K562 (cell line): ENCODE measurements around the gene MAD2L1BP. TPM values are rescaled to one million over a fixed set of nuclear protein-coding genes. Genes with fewer than 3 reads are reported as not detected.
A peak's percentile ranks its signal among the peaks of the same experiment; 100 is the strongest.

Experiments
- CAMTA2 ChIP-seq: fragments of 250-450 bp; sonication (Bioruptor Pico); conservative IDR thresholded peaks from 2 replicates; pipeline ENCODE4 v1.5.1; 2022
- E2F3 ChIP-seq: fragments of 250-450 bp; sonication (Bioruptor Pico); IDR thresholded peaks from 2 replicates; pipeline ENCODE4 v1.4.0; 2020; ENCODE audit warnings: mild to moderate bottlenecking
- GABPA ChIP-seq: fragments of 200-800 bp; sonication (Bioruptor generic); conservative IDR thresholded peaks from 2 replicates; pipeline ENCODE4 v1.6.1; 2016; ENCODE audit warnings: low read depth, missing genetic modification characterization, missing compliant biosample characterization
- NCOA4 ChIP-seq: fragments of 450-650 bp; IDR thresholded peaks from 2 replicates; pipeline ENCODE4 v1.6.1; 2018; ENCODE audit warnings: mild to moderate bottlenecking; ENCODE audit not compliant: partially characterized antibody
- NCOA6 ChIP-seq: fragments of 450-650 bp; IDR thresholded peaks from 2 replicates; pipeline ENCODE4 v1.6.1; 2017; ENCODE audit warnings: mild to moderate bottlenecking
- NR2C1 ChIP-seq, 2 experiments: fragments of 450-650 bp; IDR thresholded peaks; 2 replicates each; pipeline ENCODE4 v1.6.1; 2017; ENCODE audit warnings: mild to moderate bottlenecking in 2 of 2, antibody characterized with exemption in 1 of 2, inconsistent platforms in 1 of 2, missing compliant biosample characterization in 1 of 2, missing genetic modification characterization in 1 of 2
- RCOR1 ChIP-seq, 2 experiments: IDR thresholded peaks; 2 replicates each; pipeline ENCODE4 v1.6.1; 2012; ENCODE audit warnings: low read depth in 2 of 2, low read length in 2 of 2, borderline replicate concordance in 1 of 2, improper control_type of control experiment in 1 of 2
- SIN3A ChIP-seq, 2 experiments: fragments of 150-350 bp in 1 of 2; IDR thresholded peaks; 2 replicates each; pipeline ENCODE4 v1.6.1; 2011 to 2016; ENCODE audit warnings: borderline replicate concordance in 2 of 2, low read depth in 2 of 2, low read length in 2 of 2, mild to moderate bottlenecking in 2 of 2, moderate library complexity in 2 of 2; ENCODE audit not compliant: control insufficient read depth in 1 of 2
- ZNF347 ChIP-seq: fragments of 450-650 bp; formaldehyde crosslinking; IDR thresholded peaks from 2 replicates; pipeline ENCODE4 v1.4.0; 2020; ENCODE audit warnings: low read depth, mild to moderate bottlenecking, moderate library complexity
- ZNF76 ChIP-seq: fragments of 250-450 bp; sonication (Bioruptor Pico); IDR thresholded peaks from 2 replicates; pipeline ENCODE4 v1.4.0; 2020; ENCODE audit warnings: mild to moderate bottlenecking, moderate library complexity, borderline replicate concordance
- polyA plus RNA-seq, 8 experiments: library from polyadenylated mRNA; depleted of rRNA in 4 of 8; stranded (reverse) in 5 of 8; unstranded in 3 of 8; fragments of >200 nt; fragmentation: Nextera tagmentation in 2 of 8; fragmentation: Illumina TruSeq in 1 of 8; extraction: Ambion mirVana in 2 of 8; extraction: Trizol in 1 of 8; gene quantifications; 2 replicates each; pipeline versions ENCODE4 v1.2.1 to v1.2.3, GENCODE V29; 2011 to 2014; ENCODE audit warnings: inconsistent platforms in 1 of 8, missing spikeins in 1 of 8
- total RNA-seq, 7 experiments: library from RNA; depleted of rRNA in 6 of 7; stranded (reverse); fragments of >200 nt in 6 of 7; fragmentation: Illumina TruSeq in 2 of 7; extraction: Trizol in 2 of 7; gene quantifications; 2 replicates each; pipeline versions ENCODE4 v1.2.1 to v1.2.3, GENCODE V29; 2011 to 2021; ENCODE audit warnings: low replicate concordance in 1 of 7
- TF ChIP-seq, protein P1 (sequence below): sonication (generic); formaldehyde crosslinking; IDR thresholded peaks from 2 replicates; pipeline ENCODE4 v1.8.0; 2023; ENCODE audit warnings: mild to moderate bottlenecking, missing genetic modification reagents
- TF ChIP-seq, protein P2 (sequence below), 2 experiments: fragments of 450-650 bp in 1 of 2; sonication (generic) in 1 of 2; formaldehyde crosslinking in 1 of 2; IDR thresholded peaks; 2 replicates each; pipeline versions ENCODE4 v1.7.1 to v1.9.0; 2016 to 2022; ENCODE audit warnings: inconsistent platforms in 1 of 2, mild to moderate bottlenecking in 1 of 2, missing genetic modification reagents in 1 of 2

Gene MAD2L1BP
- total and polyA plus RNA-seq, 9 of the 15 experiments (the other 6 are each of a cell fraction or from before 2014, with no cell fraction given) = 69.7 to 321 (median 111) TPM

DNA sequence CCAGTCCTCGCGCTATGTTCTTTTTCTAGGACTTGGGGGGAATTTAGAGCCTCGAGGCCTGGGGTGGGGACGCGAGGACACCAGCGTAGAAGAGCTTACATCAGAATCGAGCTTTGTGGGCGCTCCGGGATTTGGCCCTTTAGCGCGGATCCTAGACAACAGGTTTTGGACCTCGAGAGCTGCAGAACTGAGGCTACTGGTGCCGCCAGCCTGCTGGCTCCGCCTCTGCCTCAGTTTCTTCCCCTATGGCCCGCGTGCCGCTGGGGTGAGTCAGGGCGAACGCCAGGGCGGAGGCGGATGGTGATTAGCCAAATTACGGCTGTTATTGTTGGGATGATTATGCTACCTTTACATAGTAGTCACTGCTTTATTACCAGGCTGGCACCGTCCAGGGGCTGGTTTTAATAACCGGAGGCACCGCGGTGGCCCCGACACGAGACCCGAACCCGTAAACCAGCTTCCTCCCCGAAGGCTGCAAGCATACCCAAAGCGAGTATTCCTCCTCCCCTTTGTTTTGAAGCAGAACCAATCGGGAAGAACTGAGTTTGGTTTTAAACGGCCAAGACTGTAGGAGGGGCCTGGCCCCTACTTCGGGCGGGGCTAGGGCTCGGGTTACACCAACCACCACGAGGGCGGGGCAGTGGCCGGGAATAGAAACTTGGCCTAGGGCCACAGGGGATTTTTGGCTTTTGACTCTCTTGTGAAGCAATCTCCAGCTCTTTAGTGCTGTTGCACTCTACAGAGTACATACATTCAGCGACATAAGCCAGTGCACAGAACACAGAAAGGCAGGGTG, 5.9 kb upstream of the MAD2L1BP start (continued):
- TF ChIP-seq ZNF347 (no peak), E2F3 (CRISPR knock-in tag) (peak; percentile 84), NCOA6 (no peak), RCOR1 (IDR thresholded peaks at IDR 0.05; ENCODE audit: borderline replicate concordance in 1 of 2, low read depth in 2 of 2, low read length in 2 of 2) (peak in 1 of 2 experiments; percentile 76; a peak in 2 of 4 replicates), CAMTA2 (CRISPR knock-in tag) (no peak), ZNF76 (CRISPR knock-in tag) (no peak), NCOA4 (no peak), NR2C1 (IDR thresholded peaks at IDR 0.05) (no peak), NR2C1 (tag; IDR thresholded peaks at IDR 0.05) (no peak), SIN3A (IDR thresholded peaks at IDR 0.05; ENCODE audit: borderline replicate concordance in 2 of 2, control insufficient read depth in 1 of 2, low read depth in 2 of 2, low read length in 2 of 2) (peak in 1 of 2 experiments; percentile 29; a peak in 1 of 4 replicates), GABPA (tag) (no peak)
- TF ChIP-seq, protein P1, sequence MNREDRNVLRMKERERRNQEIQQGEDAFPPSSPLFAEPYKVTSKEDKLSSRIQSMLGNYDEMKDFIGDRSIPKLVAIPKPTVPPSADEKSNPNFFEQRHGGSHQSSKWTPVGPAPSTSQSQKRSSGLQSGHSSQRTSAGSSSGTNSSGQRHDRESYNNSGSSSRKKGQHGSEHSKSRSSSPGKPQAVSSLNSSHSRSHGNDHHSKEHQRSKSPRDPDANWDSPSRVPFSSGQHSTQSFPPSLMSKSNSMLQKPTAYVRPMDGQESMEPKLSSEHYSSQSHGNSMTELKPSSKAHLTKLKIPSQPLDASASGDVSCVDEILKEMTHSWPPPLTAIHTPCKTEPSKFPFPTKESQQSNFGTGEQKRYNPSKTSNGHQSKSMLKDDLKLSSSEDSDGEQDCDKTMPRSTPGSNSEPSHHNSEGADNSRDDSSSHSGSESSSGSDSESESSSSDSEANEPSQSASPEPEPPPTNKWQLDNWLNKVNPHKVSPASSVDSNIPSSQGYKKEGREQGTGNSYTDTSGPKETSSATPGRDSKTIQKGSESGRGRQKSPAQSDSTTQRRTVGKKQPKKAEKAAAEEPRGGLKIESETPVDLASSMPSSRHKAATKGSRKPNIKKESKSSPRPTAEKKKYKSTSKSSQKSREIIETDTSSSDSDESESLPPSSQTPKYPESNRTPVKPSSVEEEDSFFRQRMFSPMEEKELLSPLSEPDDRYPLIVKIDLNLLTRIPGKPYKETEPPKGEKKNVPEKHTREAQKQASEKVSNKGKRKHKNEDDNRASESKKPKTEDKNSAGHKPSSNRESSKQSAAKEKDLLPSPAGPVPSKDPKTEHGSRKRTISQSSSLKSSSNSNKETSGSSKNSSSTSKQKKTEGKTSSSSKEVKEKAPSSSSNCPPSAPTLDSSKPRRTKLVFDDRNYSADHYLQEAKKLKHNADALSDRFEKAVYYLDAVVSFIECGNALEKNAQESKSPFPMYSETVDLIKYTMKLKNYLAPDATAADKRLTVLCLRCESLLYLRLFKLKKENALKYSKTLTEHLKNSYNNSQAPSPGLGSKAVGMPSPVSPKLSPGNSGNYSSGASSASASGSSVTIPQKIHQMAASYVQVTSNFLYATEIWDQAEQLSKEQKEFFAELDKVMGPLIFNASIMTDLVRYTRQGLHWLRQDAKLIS (CRISPR knock-in tag) = peak; percentile 83; the same call in 1 of the 2 replicates
- TF ChIP-seq, protein P2, sequence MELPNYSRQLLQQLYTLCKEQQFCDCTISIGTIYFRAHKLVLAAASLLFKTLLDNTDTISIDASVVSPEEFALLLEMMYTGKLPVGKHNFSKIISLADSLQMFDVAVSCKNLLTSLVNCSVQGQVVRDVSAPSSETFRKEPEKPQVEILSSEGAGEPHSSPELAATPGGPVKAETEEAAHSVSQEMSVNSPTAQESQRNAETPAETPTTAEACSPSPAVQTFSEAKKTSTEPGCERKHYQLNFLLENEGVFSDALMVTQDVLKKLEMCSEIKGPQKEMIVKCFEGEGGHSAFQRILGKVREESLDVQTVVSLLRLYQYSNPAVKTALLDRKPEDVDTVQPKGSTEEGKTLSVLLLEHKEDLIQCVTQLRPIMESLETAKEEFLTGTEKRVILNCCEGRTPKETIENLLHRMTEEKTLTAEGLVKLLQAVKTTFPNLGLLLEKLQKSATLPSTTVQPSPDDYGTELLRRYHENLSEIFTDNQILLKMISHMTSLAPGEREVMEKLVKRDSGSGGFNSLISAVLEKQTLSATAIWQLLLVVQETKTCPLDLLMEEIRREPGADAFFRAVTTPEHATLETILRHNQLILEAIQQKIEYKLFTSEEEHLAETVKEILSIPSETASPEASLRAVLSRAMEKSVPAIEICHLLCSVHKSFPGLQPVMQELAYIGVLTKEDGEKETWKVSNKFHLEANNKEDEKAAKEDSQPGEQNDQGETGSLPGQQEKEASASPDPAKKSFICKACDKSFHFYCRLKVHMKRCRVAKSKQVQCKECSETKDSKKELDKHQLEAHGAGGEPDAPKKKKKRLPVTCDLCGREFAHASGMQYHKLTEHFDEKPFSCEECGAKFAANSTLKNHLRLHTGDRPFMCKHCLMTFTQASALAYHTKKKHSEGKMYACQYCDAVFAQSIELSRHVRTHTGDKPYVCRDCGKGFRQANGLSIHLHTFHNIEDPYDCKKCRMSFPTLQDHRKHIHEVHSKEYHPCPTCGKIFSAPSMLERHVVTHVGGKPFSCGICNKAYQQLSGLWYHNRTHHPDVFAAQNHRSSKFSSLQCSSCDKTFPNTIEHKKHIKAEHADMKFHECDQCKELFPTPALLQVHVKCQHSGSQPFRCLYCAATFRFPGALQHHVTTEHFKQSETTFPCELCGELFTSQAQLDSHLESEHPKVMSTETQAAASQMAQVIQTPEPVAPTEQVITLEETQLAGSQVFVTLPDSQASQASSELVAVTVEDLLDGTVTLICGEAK (IDR thresholded peaks at IDR 0.05) = peak; percentile 48; the same call in 1 of the 2 replicates
- TF ChIP-seq, protein P2 (CRISPR knock-in tag; IDR thresholded peaks at IDR 0.05) = no peak; the same call in 1 of the 2 replicates
